Measurements from ENCODE around the gene EP400.

DNA sequence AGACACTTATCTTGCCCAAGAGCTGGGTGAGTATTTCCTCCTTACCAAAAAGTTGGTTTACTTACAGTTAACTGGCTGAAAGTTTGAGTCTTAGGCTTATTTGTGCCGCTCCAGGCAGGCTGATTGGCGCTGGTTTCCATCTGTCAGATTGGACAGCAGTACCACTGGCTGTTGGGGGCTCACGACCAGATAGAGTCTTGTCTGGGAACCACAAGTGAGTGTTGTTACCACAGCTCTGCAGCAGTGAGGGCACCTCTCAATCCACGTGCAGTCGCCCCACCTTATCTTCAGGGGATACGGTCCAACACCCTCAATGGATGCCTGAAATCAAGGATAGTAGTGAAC lies 135.5 kb downstream of the EP400 start:
- TF ChIP-seq BRCA1 (IDR thresholded peaks at IDR 0.05; ENCODE audit: low read depth, low read length) (no peak), JUN (IDR thresholded peaks at IDR 0.05; ENCODE audit: low read depth, low read length) (no peak), CEBPB (IDR thresholded peaks at IDR 0.05; ENCODE audit: low read depth, low read length) (no peak)
- TF ChIP-seq, protein P1, sequence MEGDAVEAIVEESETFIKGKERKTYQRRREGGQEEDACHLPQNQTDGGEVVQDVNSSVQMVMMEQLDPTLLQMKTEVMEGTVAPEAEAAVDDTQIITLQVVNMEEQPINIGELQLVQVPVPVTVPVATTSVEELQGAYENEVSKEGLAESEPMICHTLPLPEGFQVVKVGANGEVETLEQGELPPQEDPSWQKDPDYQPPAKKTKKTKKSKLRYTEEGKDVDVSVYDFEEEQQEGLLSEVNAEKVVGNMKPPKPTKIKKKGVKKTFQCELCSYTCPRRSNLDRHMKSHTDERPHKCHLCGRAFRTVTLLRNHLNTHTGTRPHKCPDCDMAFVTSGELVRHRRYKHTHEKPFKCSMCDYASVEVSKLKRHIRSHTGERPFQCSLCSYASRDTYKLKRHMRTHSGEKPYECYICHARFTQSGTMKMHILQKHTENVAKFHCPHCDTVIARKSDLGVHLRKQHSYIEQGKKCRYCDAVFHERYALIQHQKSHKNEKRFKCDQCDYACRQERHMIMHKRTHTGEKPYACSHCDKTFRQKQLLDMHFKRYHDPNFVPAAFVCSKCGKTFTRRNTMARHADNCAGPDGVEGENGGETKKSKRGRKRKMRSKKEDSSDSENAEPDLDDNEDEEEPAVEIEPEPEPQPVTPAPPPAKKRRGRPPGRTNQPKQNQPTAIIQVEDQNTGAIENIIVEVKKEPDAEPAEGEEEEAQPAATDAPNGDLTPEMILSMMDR (IDR thresholded peaks at IDR 0.05; ENCODE audit: control extremely low read depth in 1 of 3, insufficient read depth in 1 of 3, low read depth in 1 of 3, low read length in 3 of 3) = no peak
- TF ChIP-seq, protein P2, sequence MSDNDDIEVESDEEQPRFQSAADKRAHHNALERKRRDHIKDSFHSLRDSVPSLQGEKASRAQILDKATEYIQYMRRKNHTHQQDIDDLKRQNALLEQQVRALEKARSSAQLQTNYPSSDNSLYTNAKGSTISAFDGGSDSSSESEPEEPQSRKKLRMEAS (IDR thresholded peaks at IDR 0.05) = no peak

All from H1 (cell line).